GM12878 (cell line): Measurements from ENCODE around the gene ZNFX1. TPM values are rescaled to one million over a fixed set of nuclear protein-coding genes. Genes with fewer than 3 reads are reported as not detected.

Experiments
- ATAC-seq: fragments of 200-7000 bp; cut with Tn5 transposase; 3 replicates; pipeline ENCODE4 v1.9.1; 2020; ENCODE audit warnings: mild to moderate bottlenecking, moderate library complexity
- BruUV-seq: library from RNA; stranded (reverse); fragments of 400-500 nt; replicated peaks from 2 replicates; lab custom pipeline; 2021; lab: Mats Ljungman, UMichigan
- CTCF ChIA-PET: fragments of 300-600 bp; sonication (Branson Sonifier 250); formaldehyde crosslinking; extraction: SDS; loops from one replicate; lab custom pipeline; 2021; ENCODE audit warnings: inconsistent platforms; lab: Yijun Ruan, JAX
- POLR2A ChIA-PET: fragments of 350-600 bp; formaldehyde crosslinking; extraction: SDS; loops from one replicate; lab custom pipeline; 2021; ENCODE audit warnings: inconsistent platforms; lab: Charles Lee
- RAD21 ChIA-PET: fragments of 300-600 bp; sonication (Branson Sonifier 250); formaldehyde crosslinking; loops from one replicate; lab custom pipeline; 2023; ENCODE audit warnings: antibody characterized with exemption; ENCODE audit not compliant: unreplicated experiment; lab: Charles Lee
- SMC1A ChIA-PET: fragments of 300-600 bp; sonication (Branson Sonifier 250); formaldehyde crosslinking; loops from one replicate; lab custom pipeline; 2023; ENCODE audit not compliant: unreplicated experiment, uncharacterized antibody; lab: Charles Lee
- DNase-seq: peaks from one replicate; pipeline ENCODE4 v3.0.0-alpha.2; 2011; ENCODE audit warnings: low read depth, low spot score
- FAIRE-seq: peaks from 3 replicates; lab custom pipeline; 2011; peaks lifted over from hg19 to GRCh38; lab: Jason Lieb, UNC
- H2AFZ ChIP-seq: 2 replicates; pipeline ENCODE4 v1.6.0; 2011; ENCODE audit warnings: low read depth, low read length, control low read depth; ENCODE audit not compliant: control insufficient read depth
- H3K27ac ChIP-seq: 2 replicates; pipeline ENCODE4 v1.5.1; 2011; ENCODE audit warnings: control low read depth; ENCODE audit not compliant: control insufficient read depth, insufficient read depth
- H3K27me3 ChIP-seq, 2 experiments: replicated peaks in 1 of 2; 2 replicates each; pipeline versions ENCODE4 v1.6.0 to v1.6.1; 2011; ENCODE audit warnings: low read length in 1 of 2; ENCODE audit not compliant: control insufficient read depth in 2 of 2, insufficient read depth in 2 of 2
- H3K36me3 ChIP-seq, 2 experiments: 2 replicates each; pipeline ENCODE4 v1.5.1; 2011; ENCODE audit warnings: low read length in 1 of 2; ENCODE audit not compliant: control insufficient read depth in 2 of 2, insufficient read depth in 2 of 2
- H3K4me1 ChIP-seq: 2 replicates; pipeline ENCODE4 v1.6.1; 2011; ENCODE audit warnings: mild to moderate bottlenecking, low read length, moderate library complexity, mixed read lengths; ENCODE audit not compliant: control insufficient read depth, insufficient read depth
- H3K4me2 ChIP-seq: 2 replicates; pipeline ENCODE4 v1.6.0; 2011; ENCODE audit warnings: control low read depth; ENCODE audit not compliant: control insufficient read depth, insufficient read depth
- H3K4me3 ChIP-seq: fragments of 200-600 bp; sonication (generic); 2 replicates; pipeline ENCODE4 v1.5.1; 2016
- H3K79me2 ChIP-seq: 2 replicates; pipeline ENCODE4 v1.6.0; 2011; ENCODE audit warnings: low read length; ENCODE audit not compliant: control insufficient read depth, insufficient read depth
- H3K9ac ChIP-seq: 2 replicates; pipeline ENCODE4 v1.8.0; 2011; ENCODE audit warnings: low read length, control low read depth, mixed read lengths; ENCODE audit not compliant: control insufficient read depth, insufficient read depth
- H3K9me3 ChIP-seq: replicated peaks from 3 replicates; pipeline ENCODE4 v1.5.1; 2011; ENCODE audit warnings: mild to moderate bottlenecking, low read length; ENCODE audit not compliant: control insufficient read depth, insufficient read depth
- H4K20me1 ChIP-seq: 2 replicates; pipeline ENCODE4 v1.6.0; 2011; ENCODE audit not compliant: control insufficient read depth, insufficient read depth
- BCL11A ChIP-seq: IDR thresholded peaks from 2 replicates; pipeline ENCODE4 v1.6.1; 2011; ENCODE audit warnings: low read depth, low read length
- CTCF ChIP-seq, 3 experiments: IDR thresholded peaks in 2 of 3; conservative IDR thresholded peaks in 1 of 3; 2 replicates each; pipeline ENCODE4 v1.5.1; 2011; ENCODE audit warnings: low read depth in 3 of 3, low read length in 3 of 3, mild to moderate bottlenecking in 3 of 3, control low read depth in 2 of 3, moderate library complexity in 2 of 3, inconsistent platforms in 1 of 3, mixed read lengths in 1 of 3; ENCODE audit not compliant: control insufficient read depth in 2 of 3, insufficient read depth in 1 of 3; ENCODE audit errors: extremely low read depth in 1 of 3
- IRF4 ChIP-seq: IDR thresholded peaks from 2 replicates; pipeline ENCODE4 v1.6.1; 2011; ENCODE audit warnings: low read depth, low read length
- NR2F1 ChIP-seq: fragments of 450-650 bp; conservative IDR thresholded peaks from 2 replicates; pipeline ENCODE4 v1.6.1; 2017; ENCODE audit warnings: mild to moderate bottlenecking
- PML ChIP-seq: IDR thresholded peaks from 2 replicates; pipeline ENCODE4 v1.6.1; 2012; ENCODE audit warnings: low read length, inconsistent platforms
- POLR2AphosphoS2 ChIP-seq: IDR thresholded peaks from 2 replicates; pipeline ENCODE4 v1.6.1; 2011; ENCODE audit warnings: low read depth, mild to moderate bottlenecking, low read length, improper control_type of control experiment, moderate library complexity
- RAD21 ChIP-seq: IDR thresholded peaks from 2 replicates; pipeline ENCODE4 v1.6.1; 2011; ENCODE audit warnings: mild to moderate bottlenecking, low read depth, low read length, moderate library complexity; ENCODE audit not compliant: insufficient read depth
- SMAD5 ChIP-seq: IDR thresholded peaks from 2 replicates; pipeline ENCODE4 v1.6.1; 2016; ENCODE audit warnings: antibody characterized with exemption, low read depth
- SMC3 ChIP-seq: IDR thresholded peaks from 2 replicates; pipeline ENCODE4 v1.6.1; 2011; ENCODE audit warnings: low read length, improper control_type of control experiment, borderline replicate concordance
- YY1 ChIP-seq: IDR thresholded peaks from 2 replicates; pipeline ENCODE4 v1.6.1; 2011; ENCODE audit warnings: low read depth, mild to moderate bottlenecking, low read length
- ZNF217 ChIP-seq: fragments of 450-650 bp; IDR thresholded peaks from 2 replicates; pipeline ENCODE4 v1.6.1; 2017; ENCODE audit warnings: antibody characterized with exemption, mild to moderate bottlenecking
- WGBS: methylation state at CpG from one replicate; pipeline ENCODE4 v1.1.6; 2016; ENCODE audit warnings: low lambda C conversion rate; ENCODE audit not compliant: insufficient replicate concordance, insufficient coverage; ENCODE audit errors: missing lambda C conversion rate; 5-methylcytosine and 5-hydroxymethylcytosine counted together
- in situ Hi-C: fragments of 300-500 bp; cut with MboI; formaldehyde crosslinking; loops from 9 replicates; pipeline ENCODE4 v1.14.3; 2018; ENCODE audit warnings: mixed read lengths
- intact Hi-C: fragments of 100-400 bp; cut with micrococcal nuclease; formaldehyde crosslinking; loops from one replicate; pipeline ENCODE4 v1.14.2; 2022; ENCODE audit not compliant: unreplicated experiment
- polyA plus RNA-seq, 11 experiments: library from polyadenylated mRNA; depleted of rRNA in 4 of 11; unstranded in 6 of 11; stranded (reverse) in 5 of 11; fragments of >200 nt; fragmentation: Nextera tagmentation in 4 of 11; fragmentation: Illumina TruSeq in 1 of 11; extraction: Ambion mirVana in 4 of 11; extraction: Trizol in 1 of 11; gene quantifications; 1 replicate in 1 of 11; 2 replicates in 10 of 11; pipeline versions ENCODE4 v1.2.1 to v1.2.3, GENCODE V29; 2011 to 2016; ENCODE audit warnings: inconsistent platforms in 2 of 11, missing spikeins in 2 of 11, low read depth in 1 of 11
- total RNA-seq, 4 experiments: library from RNA; depleted of rRNA in 3 of 4; stranded (reverse); fragments of >200 nt in 3 of 4; fragmentation: Illumina TruSeq in 1 of 4; extraction: Trizol in 1 of 4; gene quantifications; 2 replicates each; pipeline versions ENCODE4 v1.2.1 to v1.2.3, GENCODE V29; 2013 to 2021

The ZNFX1 gene
- total and polyA plus RNA-seq, 10 of the 15 experiments (the other 5 are each of a cell fraction or from before 2014, with no cell fraction given) = 7.4 to 31.5 (median 25.6) TPM

GRCh38 chr20:49245921-49246740 is 31.7 kb downstream of the ZNFX1 start:
- RAD21 ChIA-PET = interaction anchor here (0.6 to 3.1 kb wide), 12 partner anchors 9 to 296 kb away, joined by 3 to 17 read pairs (median 4); partner anchors contain the start of gene ZNFX1
- Histone ChIP-seq H3K9ac (no peak overlapping the region), H3K4me2 (no peak overlapping the region), H3K4me1 (no peaks in the 10 kb centered on the region), H3K79me2 (no peaks in the 10 kb centered on the region), H4K20me1 (no peaks in the 10 kb centered on the region), H3K36me3 (peaks cover 31 to 36% of the 10 kb centered on the region in 2 experiments), H3K9me3 (no peaks in the 10 kb centered on the region), H3K27ac (no peak overlapping the region), H3K4me3 (no peak overlapping the region), H3K27me3 (no peaks in the 10 kb centered on the region), H2AFZ (no peak overlapping the region)
- intact Hi-C loops (loop anchor here (2.0 kb wide), 1 partner anchor 77 kb away; no protein-coding TSS in a partner anchor), in situ Hi-C loops (no loop called here)
- TF ChIP-seq YY1 = peak; percentile 46; the same call in 1 of the 2 replicates
- TF ChIP-seq PML = 0 out of 2 replicates have a peak, but pooled peaks have one; percentile 41
- TF ChIP-seq BCL11A = no peak
- peak; percentile 25; the same call in 1 of the 2 replicates for TF ChIP-seq SMAD5
- peak; percentile 70 for TF ChIP-seq RAD21
- no peak for TF ChIP-seq IRF4
- TF ChIP-seq ZNF217 = no peak
- peak; percentile 72; the same call in 1 of the 2 replicates for TF ChIP-seq SMC3
- no peak for TF ChIP-seq NR2F1
- TF ChIP-seq CTCF (IDR thresholded peaks at IDR 0.05 in 2 of 3, conservative IDR thresholded peaks at IDR 0.05 in 1 of 3; ENCODE audit: control insufficient read depth in 2 of 3, extremely low read depth in 1 of 3, insufficient read depth in 1 of 3, low read depth in 3 of 3, low read length in 3 of 3) = peak; percentile 65 to 76 (median 76)
- 0 out of 2 replicates have a peak, but pooled peaks have one; percentile 35 for TF ChIP-seq POLR2AphosphoS2
- POLR2A ChIA-PET = interaction anchor here (0.6 to 1.0 kb wide), 3 partner anchors 36 to 196 kb away, joined by 3 to 7 read pairs (median 5); no protein-coding TSS in a partner anchor
- ATAC-seq (peak; percentile 89), FAIRE-seq (peak; percentile 69), DNase-seq (no peak)
- SMC1A ChIA-PET = interaction anchor here (0.6 to 4.1 kb wide), 12 partner anchors 9 to 199 kb away, joined by 3 to 17 read pairs (median 4); no protein-coding TSS in a partner anchor
- BruUV-seq = no TSS peak
- 33% methylated on average over 3 of the region's 3 CpGs for WGBS
- CTCF ChIA-PET = interaction anchor here (0.6 to 5.5 kb wide), 25 partner anchors 9 to 239 kb away, joined by 3 to 46 read pairs (median 5); partner anchors contain the start of gene CSE1L
